ENCODE measurements around the gene IPCEF1. TPM values are rescaled to one million over a fixed set of nuclear protein-coding genes. Genes with fewer than 3 reads are reported as not detected.

IPCEF1 gene
- total and polyA plus RNA-seq, 2 donors (not counting 3 experiments of a cell fraction or from before 2014, with no cell fraction given) = 0.01 to 0.51 TPM

DNA sequence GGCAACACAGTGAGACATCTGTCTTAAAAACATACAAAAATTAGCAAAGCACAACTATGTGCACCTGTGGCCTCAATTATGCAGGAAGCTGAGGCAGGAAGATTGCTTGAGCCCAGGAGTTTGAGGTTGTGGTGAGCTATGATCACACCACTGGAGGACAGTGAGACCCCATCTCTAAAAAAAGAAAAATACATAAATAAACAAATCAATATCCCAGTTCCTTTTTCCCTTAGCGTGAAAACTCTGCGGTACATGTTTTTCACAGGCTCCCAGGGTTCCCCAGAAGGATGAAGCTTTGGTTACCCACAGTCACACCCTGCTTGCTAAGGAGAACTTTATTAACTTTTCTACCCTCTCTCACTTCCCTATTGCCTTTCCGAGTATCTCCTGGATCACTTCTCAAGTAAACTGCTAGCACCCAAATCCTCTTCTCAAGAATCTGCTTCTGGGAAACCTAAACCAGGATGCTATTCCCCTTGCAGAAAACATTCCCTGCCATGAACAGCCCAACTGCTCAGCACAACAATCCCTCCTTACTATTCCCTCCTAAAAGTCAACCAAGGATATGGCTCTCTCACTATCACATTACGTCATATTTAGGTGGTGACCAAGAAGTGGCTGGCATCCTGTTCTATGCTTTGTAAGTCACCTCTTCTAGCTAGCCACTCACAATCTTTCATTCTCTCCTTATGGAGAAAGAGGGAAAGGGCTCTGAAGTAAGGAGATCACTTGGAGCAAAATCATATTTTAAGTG, 122.4 kb downstream of the IPCEF1 start:
- CTCF ChIA-PET = interaction anchor here (1.8 kb wide), 1 partner anchor 11 kb away, joined by 5 read pairs; no protein-coding TSS in a partner anchor
- POLR2A ChIA-PET = no interaction called here
- intact Hi-C loops (cut with micrococcal nuclease) (no loop called here), dilution Hi-C loops (cut with MboI; ENCODE audit: extremely low pct_ligation_motif_present, low sequenced_read_pairs) (no loop called here)
- Histone ChIP-seq H3K27me3 (ENCODE audit: control insufficient read depth in 2 of 2, insufficient read depth in 2 of 2, low read length in 2 of 2) (no peaks in the 10 kb centered on the region), H3K36me3 (ENCODE audit: control insufficient read depth in 2 of 2, extremely low read depth in 1 of 2, insufficient read depth in 2 of 2, low read length in 2 of 2) (no peaks in the 10 kb centered on the region), H3K27ac (ENCODE audit: insufficient read depth, low read depth, low read length) (no peak overlapping the region), H3K9me3 (replicated peaks; ENCODE audit: control insufficient read depth, insufficient read depth, low read length) (no peaks in the 10 kb centered on the region), H3K79me2 (ENCODE audit: control insufficient read depth, insufficient read depth, low read length) (no peaks in the 10 kb centered on the region), H4K20me1 (replicated peaks; ENCODE audit: control insufficient read depth, extremely low read depth, insufficient read depth, low read length) (no peaks in the 10 kb centered on the region), H3K4me1 (ENCODE audit: control insufficient read depth, extremely low read depth, insufficient read depth, low read length) (no peaks in the 10 kb centered on the region), H3K4me2 (ENCODE audit: insufficient read depth, low read length) (no peak overlapping the region), H3K9ac (replicated peaks; ENCODE audit: extremely low read depth, insufficient read depth, low read length) (no peak overlapping the region), H3K9me1 (replicated peaks; ENCODE audit: control insufficient read depth, extremely low read depth, insufficient read depth, low read length) (no peaks in the 10 kb centered on the region), H2AFZ (ENCODE audit: low read depth, low read length) (no peak overlapping the region), H3K4me3 (replicated peaks in 1 of 3; ENCODE audit: insufficient read depth in 1 of 3, low read depth in 1 of 3, low read length in 3 of 3) (no peak overlapping the region)
- FAIRE-seq (no peak), DNase-seq (ENCODE audit: low read depth, low spot score) (no peak)
- no TSS peak for BruUV-seq (replicated peaks)
- TF ChIP-seq JUN (IDR thresholded peaks at IDR 0.05; ENCODE audit: borderline replicate concordance, insufficient read depth, insufficient read length, low read depth) = no peak
- no peak for TF ChIP-seq EZH2 (IDR thresholded peaks at IDR 0.05; ENCODE audit: borderline replicate concordance, low read depth, low read length, severe bottlenecking)
- TF ChIP-seq POLR2AphosphoS5 (IDR thresholded peaks at IDR 0.05; ENCODE audit: insufficient read depth, low read depth, low read length) = no peak
- no peak for TF ChIP-seq MYC (IDR thresholded peaks at IDR 0.05; ENCODE audit: low read depth, low read length)
- TF ChIP-seq GATA2 (IDR thresholded peaks at IDR 0.05; ENCODE audit: insufficient read depth, insufficient read length, low read depth, low read length) = no peak
- TF ChIP-seq POLR2A (IDR thresholded peaks at IDR 0.05; ENCODE audit: low read depth, low read length) = no peak
- TF ChIP-seq, protein P1, sequence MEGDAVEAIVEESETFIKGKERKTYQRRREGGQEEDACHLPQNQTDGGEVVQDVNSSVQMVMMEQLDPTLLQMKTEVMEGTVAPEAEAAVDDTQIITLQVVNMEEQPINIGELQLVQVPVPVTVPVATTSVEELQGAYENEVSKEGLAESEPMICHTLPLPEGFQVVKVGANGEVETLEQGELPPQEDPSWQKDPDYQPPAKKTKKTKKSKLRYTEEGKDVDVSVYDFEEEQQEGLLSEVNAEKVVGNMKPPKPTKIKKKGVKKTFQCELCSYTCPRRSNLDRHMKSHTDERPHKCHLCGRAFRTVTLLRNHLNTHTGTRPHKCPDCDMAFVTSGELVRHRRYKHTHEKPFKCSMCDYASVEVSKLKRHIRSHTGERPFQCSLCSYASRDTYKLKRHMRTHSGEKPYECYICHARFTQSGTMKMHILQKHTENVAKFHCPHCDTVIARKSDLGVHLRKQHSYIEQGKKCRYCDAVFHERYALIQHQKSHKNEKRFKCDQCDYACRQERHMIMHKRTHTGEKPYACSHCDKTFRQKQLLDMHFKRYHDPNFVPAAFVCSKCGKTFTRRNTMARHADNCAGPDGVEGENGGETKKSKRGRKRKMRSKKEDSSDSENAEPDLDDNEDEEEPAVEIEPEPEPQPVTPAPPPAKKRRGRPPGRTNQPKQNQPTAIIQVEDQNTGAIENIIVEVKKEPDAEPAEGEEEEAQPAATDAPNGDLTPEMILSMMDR (IDR thresholded peaks at IDR 0.05; ENCODE audit: extremely low read depth in 1 of 2, insufficient read depth in 1 of 2, low read depth in 1 of 2, low read length in 2 of 2) = no peak
- TF ChIP-seq FOS (IDR thresholded peaks at IDR 0.05; ENCODE audit: borderline replicate concordance, insufficient read depth, low read length) = no peak
- TF ChIP-seq, protein P2, sequence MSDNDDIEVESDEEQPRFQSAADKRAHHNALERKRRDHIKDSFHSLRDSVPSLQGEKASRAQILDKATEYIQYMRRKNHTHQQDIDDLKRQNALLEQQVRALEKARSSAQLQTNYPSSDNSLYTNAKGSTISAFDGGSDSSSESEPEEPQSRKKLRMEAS (IDR thresholded peaks at IDR 0.05; ENCODE audit: insufficient read depth, insufficient read length) = no peak
